ENCODE data around the gene OR52B6. TPM values are rescaled to one million over a fixed set of nuclear protein-coding genes. Genes with fewer than 3 reads are reported as not detected.
A peak's percentile ranks its signal among the peaks of the same experiment; 100 is the strongest.
"Not testable (repeated sequence)": the region's sequence is repeated elsewhere in the genome, so short reads cannot be mapped to it uniquely, and the experiment has no call there.

Gene OR52B6
- total and polyA plus RNA-seq, 2 donors (not counting 1 experiment from before 2014, with no cell fraction given): not detected

GRCh38 chr11:5597953-5598352 is 17.3 kb downstream of the OR52B6 start:
- WGBS (ENCODE audit: insufficient coverage): 100% methylated on average over 1 of the region's 3 CpGs
- no peak for DNase-seq
- Histone ChIP-seq H3K27ac (ENCODE audit: low read length in 2 of 2) (no peak overlapping the region), H3K4me2 (replicated peaks; ENCODE audit: low read depth, low read length, poor library complexity, severe bottlenecking) (no peak overlapping the region), H3K4me1 (ENCODE audit: control insufficient read depth in 2 of 2, insufficient read depth in 2 of 2, low read length in 2 of 2) (peaks cover 9 to 11% of the 10 kb centered on the region in 2 donors), H3K79me2 (ENCODE audit: control insufficient read depth, insufficient read depth, low read length) (no peaks in the 10 kb centered on the region), H3K36me3 (replicated peaks in 1 of 2; ENCODE audit: control extremely low read depth in 1 of 2, control insufficient read depth in 1 of 2, extremely low read depth in 1 of 2, insufficient read depth in 2 of 2, low read length in 1 of 2) (no peaks in the 10 kb centered on the region), H3K9ac (ENCODE audit: low read length) (no peak overlapping the region), H3K27me3 (replicated peaks in 1 of 4; ENCODE audit: control extremely low read depth in 1 of 4, control insufficient read depth in 3 of 4, insufficient read depth in 4 of 4, low read length in 3 of 4) (peaks cover 0 to 3% (median 1%) of the 10 kb centered on the region in 4 experiments), H3K9me3 (ENCODE audit: control extremely low read depth in 1 of 3, control insufficient read depth in 2 of 3, insufficient read depth in 1 of 3, low read length in 2 of 3) (no peaks in the 10 kb centered on the region), H3K4me3 (ENCODE audit: control extremely low read depth in 1 of 5, extremely low read depth in 1 of 5, insufficient read depth in 1 of 5, low read depth in 2 of 5, low read length in 4 of 5) (no peak overlapping the region), H2AFZ (ENCODE audit: insufficient read depth, low read depth, low read length, poor library complexity, severe bottlenecking) (no peak overlapping the region), H4K20me1 (ENCODE audit: control insufficient read depth, insufficient read depth, low read length, poor library complexity, severe bottlenecking) (no peaks in the 10 kb centered on the region)
- intact Hi-C loops (cut with micrococcal nuclease): no loop called here
- Mint-ChIP-seq H3K27ac (no peak overlapping the region), H3K9me3 (ENCODE audit: insufficient read depth) (no peaks in the 10 kb centered on the region), H3K4me3 (no peak overlapping the region), H3K4me1 (peaks cover 16% of the 10 kb centered on the region), H3K27me3 (peaks cover 3% of the 10 kb centered on the region)
- POLR2A ChIA-PET: no interaction called here
- CTCF ChIA-PET: interaction anchor here (1.1 to 3.7 kb wide), 2 partner anchors 114 to 294 kb away, joined by 4 to 26 read pairs; no protein-coding TSS in a partner anchor
- TF ChIP-seq, protein P1, sequence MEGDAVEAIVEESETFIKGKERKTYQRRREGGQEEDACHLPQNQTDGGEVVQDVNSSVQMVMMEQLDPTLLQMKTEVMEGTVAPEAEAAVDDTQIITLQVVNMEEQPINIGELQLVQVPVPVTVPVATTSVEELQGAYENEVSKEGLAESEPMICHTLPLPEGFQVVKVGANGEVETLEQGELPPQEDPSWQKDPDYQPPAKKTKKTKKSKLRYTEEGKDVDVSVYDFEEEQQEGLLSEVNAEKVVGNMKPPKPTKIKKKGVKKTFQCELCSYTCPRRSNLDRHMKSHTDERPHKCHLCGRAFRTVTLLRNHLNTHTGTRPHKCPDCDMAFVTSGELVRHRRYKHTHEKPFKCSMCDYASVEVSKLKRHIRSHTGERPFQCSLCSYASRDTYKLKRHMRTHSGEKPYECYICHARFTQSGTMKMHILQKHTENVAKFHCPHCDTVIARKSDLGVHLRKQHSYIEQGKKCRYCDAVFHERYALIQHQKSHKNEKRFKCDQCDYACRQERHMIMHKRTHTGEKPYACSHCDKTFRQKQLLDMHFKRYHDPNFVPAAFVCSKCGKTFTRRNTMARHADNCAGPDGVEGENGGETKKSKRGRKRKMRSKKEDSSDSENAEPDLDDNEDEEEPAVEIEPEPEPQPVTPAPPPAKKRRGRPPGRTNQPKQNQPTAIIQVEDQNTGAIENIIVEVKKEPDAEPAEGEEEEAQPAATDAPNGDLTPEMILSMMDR (IDR thresholded peaks at IDR 0.05): no peak
- no peak for TF ChIP-seq EZH2 (IDR thresholded peaks at IDR 0.05; ENCODE audit: borderline replicate concordance, insufficient read depth, low read depth, low read length, poor library complexity, severe bottlenecking)
- ATAC-seq (ENCODE audit: low read depth): no peak

DNA sequence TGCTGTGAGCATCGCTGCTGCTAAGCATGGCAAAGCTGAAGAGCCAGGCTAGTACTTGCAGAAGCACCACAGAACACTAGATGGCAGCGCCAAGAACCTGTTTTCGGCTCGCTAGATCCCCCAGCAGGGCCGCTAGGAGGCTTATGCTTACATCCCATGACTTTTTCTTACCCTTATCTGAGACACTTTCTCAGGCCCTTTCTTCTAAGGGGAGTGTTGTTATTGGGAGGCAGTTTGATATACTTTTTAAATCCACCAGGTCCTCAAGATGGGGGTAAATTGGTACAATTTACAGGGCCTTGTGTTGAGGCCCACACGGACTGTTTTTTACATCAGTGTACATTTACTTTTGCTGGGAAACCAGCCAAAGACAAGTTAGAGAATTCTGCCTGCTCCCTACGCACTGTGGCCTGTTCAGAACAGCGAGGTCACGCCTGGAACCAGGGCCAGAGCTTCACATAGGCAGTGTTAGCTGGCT is 19.7 kb downstream of the OR52B6 start:
- no peak overlapping the region for H3K4me3 Mint-ChIP-seq
- Histone ChIP-seq H3K9ac (ENCODE audit: low read length) (no peak overlapping the region), H3K36me3 (replicated peaks in 1 of 2; ENCODE audit: control extremely low read depth in 1 of 2, control insufficient read depth in 1 of 2, extremely low read depth in 1 of 2, insufficient read depth in 2 of 2, low read length in 1 of 2) (no peaks in the 10 kb centered on the region), H3K9me3 (ENCODE audit: control extremely low read depth in 1 of 3, control insufficient read depth in 2 of 3, insufficient read depth in 1 of 3, low read length in 2 of 3) (no peaks in the 10 kb centered on the region), H3K4me3 (ENCODE audit: control extremely low read depth in 1 of 5, extremely low read depth in 1 of 5, insufficient read depth in 1 of 5, low read depth in 2 of 5, low read length in 4 of 5) (no peak overlapping the region), H2AFZ (ENCODE audit: insufficient read depth, low read depth, low read length, poor library complexity, severe bottlenecking) (peak overlapping the region; percentile 3), H3K27ac (ENCODE audit: low read length in 2 of 2) (no peak overlapping the region), H3K79me2 (ENCODE audit: control insufficient read depth, insufficient read depth, low read length) (no peaks in the 10 kb centered on the region), H3K27me3 (replicated peaks in 1 of 4; ENCODE audit: control extremely low read depth in 1 of 4, control insufficient read depth in 3 of 4, insufficient read depth in 4 of 4, low read length in 3 of 4) (peaks cover 0 to 3% (median 1%) of the 10 kb centered on the region in 4 experiments), H3K4me1 (ENCODE audit: control insufficient read depth in 2 of 2, insufficient read depth in 2 of 2, low read length in 2 of 2) (peaks cover 9 to 11% of the 10 kb centered on the region in 2 donors), H4K20me1 (ENCODE audit: control insufficient read depth, insufficient read depth, low read length, poor library complexity, severe bottlenecking) (no peaks in the 10 kb centered on the region), H3K4me2 (replicated peaks; ENCODE audit: low read depth, low read length, poor library complexity, severe bottlenecking) (no peak overlapping the region)
- 76% methylated on average over 5 of the region's 9 CpGs for WGBS (ENCODE audit: insufficient coverage)
- ATAC-seq (ENCODE audit: low read depth): peak; percentile 92
- peak; percentile 77 for DNase-seq
- intact Hi-C loops (cut with micrococcal nuclease): loop anchor here (1.0 to 10.0 kb wide), 5 partner anchors 84 to 754 kb away; partner anchors contain the start of genes OR52E5 and OR52N2
- no peak overlapping the region for H3K27ac Mint-ChIP-seq
- CTCF ChIA-PET: interaction anchor here (0.7 to 3.7 kb wide), 20 partner anchors 8 to 290 kb away, joined by 3 to 28 read pairs (median 4); partner anchors contain the start of genes OR52B6, TRIM22, TRIM34 and TRIM5
- TF ChIP-seq EZH2 (IDR thresholded peaks at IDR 0.05; ENCODE audit: borderline replicate concordance, insufficient read depth, low read depth, low read length, poor library complexity, severe bottlenecking): no peak
- TF ChIP-seq, protein P1 (IDR thresholded peaks at IDR 0.05): peak; percentile 83
- POLR2A ChIA-PET: interaction anchor here (0.5 kb wide), 1 partner anchor 17 kb away, joined by 10 read pairs; no protein-coding TSS in a partner anchor
- H3K4me1 Mint-ChIP-seq: peaks cover 16% of the 10 kb centered on the region
- peaks cover 3% of the 10 kb centered on the region for H3K27me3 Mint-ChIP-seq
- no peaks in the 10 kb centered on the region for H3K9me3 Mint-ChIP-seq (ENCODE audit: insufficient read depth)

GRCh38 chr11:5602791-5603190 is 22.1 kb downstream of the OR52B6 start:
- H3K4me3 Mint-ChIP-seq; H3K27me3 Mint-ChIP-seq; ATAC-seq (ENCODE audit: low read depth); H3K27me3 ChIP-seq (replicated peaks in 1 of 4; ENCODE audit: control extremely low read depth in 1 of 4, control insufficient read depth in 3 of 4, insufficient read depth in 4 of 4, low read length in 3 of 4); POLR2A ChIA-PET; H2AFZ ChIP-seq (ENCODE audit: insufficient read depth, low read depth, low read length, poor library complexity, severe bottlenecking); H3K27ac Mint-ChIP-seq; H3K4me2 ChIP-seq (replicated peaks; ENCODE audit: low read depth, low read length, poor library complexity, severe bottlenecking); H3K4me1 ChIP-seq (ENCODE audit: control insufficient read depth in 2 of 2, insufficient read depth in 2 of 2, low read length in 2 of 2); H3K27ac ChIP-seq (ENCODE audit: low read length in 2 of 2); DNase-seq; H3K4me3 ChIP-seq (ENCODE audit: control extremely low read depth in 1 of 5, extremely low read depth in 1 of 5, insufficient read depth in 1 of 5, low read depth in 2 of 5, low read length in 4 of 5); H3K36me3 ChIP-seq (replicated peaks in 1 of 2; ENCODE audit: control extremely low read depth in 1 of 2, control insufficient read depth in 1 of 2, extremely low read depth in 1 of 2, insufficient read depth in 2 of 2, low read length in 1 of 2); H3K9me3 ChIP-seq (ENCODE audit: control extremely low read depth in 1 of 3, control insufficient read depth in 2 of 3, insufficient read depth in 1 of 3, low read length in 2 of 3); H3K4me1 Mint-ChIP-seq; H3K9me3 Mint-ChIP-seq (ENCODE audit: insufficient read depth); H3K9ac ChIP-seq (ENCODE audit: low read length); H3K79me2 ChIP-seq (ENCODE audit: control insufficient read depth, insufficient read depth, low read length); H4K20me1 ChIP-seq (ENCODE audit: control insufficient read depth, insufficient read depth, low read length, poor library complexity, severe bottlenecking): not testable (repeated sequence)
- CTCF ChIA-PET: interaction anchor here (2.4 kb wide), 1 partner anchor 82 kb away, joined by 9 read pairs; the partner anchor contains the start of gene TRIM5
- 71% methylated on average over 1 of the region's 4 CpGs for WGBS (ENCODE audit: insufficient coverage)
- intact Hi-C loops (cut with micrococcal nuclease): loop anchor here (10.0 kb wide), 2 partner anchors 292 to 752 kb away; partner anchors contain the start of gene OR52E5
